Measurements from ENCODE around the gene KRR1.
A peak's percentile ranks its signal among the peaks of the same experiment; 100 is the strongest.
"Not testable (repeated sequence)": the region's sequence is repeated elsewhere in the genome, so short reads cannot be mapped to it uniquely, and the experiment has no call there.

KRR1 gene

GRCh38 chr12:75471902-75472890 is 39.2 kb downstream of the KRR1 start:
- DNase-seq, result no peak

DNA sequence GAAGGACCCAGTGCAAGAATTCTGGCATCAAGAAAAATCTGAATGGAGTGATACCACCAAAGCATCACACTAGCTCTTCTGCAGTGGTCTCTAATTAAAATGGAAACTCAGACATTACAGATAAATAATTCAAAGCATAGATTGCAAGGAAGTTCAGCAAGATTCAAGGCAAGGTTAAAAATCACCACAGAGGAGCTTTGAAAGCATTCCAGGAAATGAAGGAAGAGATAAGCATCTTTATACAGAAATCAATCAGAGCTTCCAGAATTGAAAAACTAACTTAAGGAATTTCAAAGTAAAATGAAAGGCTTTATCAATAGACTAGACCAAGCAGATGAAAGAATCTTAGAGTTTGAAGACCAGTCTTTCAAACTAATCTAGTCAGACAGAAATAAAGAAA is 51.2 kb downstream of the KRR1 start:
- no peak for DNase-seq

GRCh38 chr12:75459755-75460154 is 51.7 kb downstream of the KRR1 start:
- no peak for DNase-seq

GRCh38 chr12:75457866-75458265 is 53.5 kb downstream of the KRR1 start:
- DNase-seq, result peak in 1 of 2 experiments; percentile 4

DNA sequence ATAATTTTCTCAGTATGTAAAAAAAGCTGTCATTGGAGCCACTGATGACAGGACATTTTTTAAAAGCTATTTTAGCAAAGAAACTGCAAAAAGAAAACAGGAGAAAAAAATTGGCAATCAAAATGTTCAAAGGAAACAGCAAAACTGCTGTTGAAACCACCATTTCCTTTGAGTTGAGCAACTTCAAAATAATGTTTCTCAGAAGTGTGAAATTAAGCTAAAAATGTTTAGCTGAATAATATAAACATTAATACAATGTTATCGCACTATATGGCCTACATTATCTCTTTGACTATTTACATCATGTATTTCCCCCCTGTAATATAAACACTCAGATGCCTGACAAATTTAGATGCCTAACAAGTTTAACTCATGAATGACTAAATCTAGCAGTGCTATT is 54.2 kb downstream of the KRR1 start:
- no peak for DNase-seq

DNA sequence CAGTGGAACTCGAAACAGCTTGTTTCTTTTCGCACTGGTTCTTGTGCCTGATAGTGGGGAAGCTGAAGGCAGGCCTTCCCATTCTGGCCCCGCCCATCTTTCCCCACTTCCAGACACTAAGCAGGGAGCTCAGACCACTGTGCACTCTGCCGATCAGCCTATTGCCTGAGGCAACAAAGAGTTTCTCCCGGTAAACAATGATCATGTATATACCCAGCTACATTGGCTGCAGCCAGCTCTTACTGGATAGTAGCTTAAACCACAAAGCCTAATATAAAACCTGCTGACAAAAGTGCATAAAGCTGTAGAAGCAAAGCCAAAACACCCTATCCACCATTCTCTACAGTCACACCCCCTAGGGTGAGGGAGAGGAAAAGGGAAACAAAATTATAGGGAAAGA is 55.6 kb downstream of the KRR1 start:
- DNase-seq, result no peak

- DNase-seq, result no peak
These were observed 58.6 kb downstream of the KRR1 start for GRCh38 chr12:75452675-75453330.

DNA sequence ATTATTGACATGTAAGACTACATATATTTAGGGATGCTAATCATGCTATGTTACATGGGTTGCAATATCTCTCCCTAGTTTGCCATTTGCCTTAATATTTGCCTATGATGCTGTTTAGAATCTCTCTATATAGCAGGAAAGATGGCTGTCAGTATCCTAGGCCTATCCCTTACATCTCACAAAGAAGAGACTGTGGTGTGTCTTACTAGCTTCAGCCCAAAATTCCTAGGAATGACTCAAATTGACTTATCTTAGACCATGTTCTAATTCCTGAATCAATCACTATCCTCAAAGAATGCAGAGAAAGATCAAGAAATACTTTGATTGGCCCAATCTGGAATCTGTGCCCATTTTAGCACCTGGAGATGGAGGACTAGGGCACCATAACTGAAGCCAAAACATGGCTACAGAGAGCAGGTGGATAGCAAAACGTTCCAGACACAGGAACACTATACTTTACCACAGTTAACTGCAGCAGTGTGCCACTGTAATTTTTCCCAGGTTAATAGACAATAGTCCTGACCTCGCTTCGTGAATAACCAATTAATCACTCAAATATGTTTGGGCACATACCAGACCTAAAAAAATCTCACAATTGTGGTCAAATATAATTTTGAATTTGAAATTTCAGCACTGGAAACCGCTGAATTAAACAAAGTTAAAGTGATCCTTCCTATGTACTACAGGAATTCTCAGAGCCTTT is 63.6 kb downstream of the KRR1 start:
- no peak for DNase-seq

DNA sequence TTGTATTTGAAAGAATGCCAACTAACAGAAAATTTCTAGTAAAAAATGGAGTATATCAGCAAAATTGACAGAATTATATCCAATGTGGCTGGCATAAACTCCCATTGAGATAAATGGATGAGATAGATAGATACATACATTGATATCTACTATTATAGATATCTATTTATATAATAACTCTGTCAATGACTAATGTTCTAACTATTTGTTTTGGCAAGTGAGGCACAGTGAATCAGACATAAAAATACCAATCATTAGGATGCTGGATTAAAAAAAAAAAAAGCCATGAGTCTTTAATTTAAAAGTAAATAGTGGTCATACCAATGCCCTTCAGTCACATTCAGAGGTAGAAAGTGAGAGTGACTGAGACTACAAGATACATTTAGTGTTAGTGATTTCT is 64.6 kb downstream of the KRR1 start:
- no peak for DNase-seq

DNA sequence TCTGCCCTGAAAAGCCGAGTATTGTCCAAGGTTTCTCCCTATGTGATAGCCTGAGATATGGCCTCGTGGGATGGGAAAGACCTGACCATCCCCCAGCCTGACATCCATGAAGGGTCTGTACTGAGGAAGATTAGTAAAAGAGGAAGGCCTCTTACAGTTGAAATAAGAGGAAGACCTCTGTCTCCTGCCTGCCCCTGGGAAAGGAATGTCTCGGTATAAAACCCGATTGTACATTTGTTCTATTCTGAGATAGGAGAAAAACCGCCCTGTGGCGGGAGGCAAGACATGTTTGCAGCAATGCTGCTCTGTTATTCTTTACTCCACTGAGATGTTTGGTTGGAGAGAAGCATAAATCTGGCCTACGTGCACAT is 66.3 kb downstream of the KRR1 start:
- not testable (repeated sequence) for DNase-seq

DNA sequence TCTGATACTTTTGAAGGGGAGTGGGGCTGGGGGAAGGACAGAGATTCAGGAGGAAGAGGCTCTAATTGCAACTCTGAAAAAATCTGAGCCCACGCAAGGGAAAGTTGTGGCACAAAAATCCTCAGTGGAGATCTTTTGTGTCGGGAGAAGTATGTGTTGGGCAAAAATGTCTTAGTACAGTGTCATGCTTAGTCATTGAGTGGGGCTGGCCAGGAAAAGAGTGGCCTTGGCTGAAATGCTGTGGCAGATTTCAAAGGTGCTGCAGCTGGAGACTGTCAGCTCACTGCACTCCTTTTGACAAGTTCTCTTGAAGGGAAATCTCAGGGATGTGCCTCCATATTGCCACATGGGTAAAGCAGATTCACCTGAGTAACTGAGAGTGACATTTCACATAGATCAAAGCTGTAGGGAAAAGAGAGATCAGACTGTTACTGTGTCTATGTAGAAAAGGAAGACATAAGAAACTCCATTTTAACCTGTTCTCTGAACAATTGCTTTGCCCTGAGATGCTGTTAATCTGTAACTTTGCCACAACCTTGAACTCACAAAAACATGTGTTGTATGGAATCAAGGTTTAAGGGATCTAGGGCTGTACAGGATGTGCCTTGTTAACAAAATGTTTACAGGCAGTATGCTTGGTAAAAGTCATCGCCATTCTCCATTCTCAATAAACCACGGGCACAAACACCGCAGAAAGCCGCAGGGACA is 66.8 kb downstream of the KRR1 start:
- DNase-seq, result no peak

- no peak for DNase-seq
These were observed 67.7 kb downstream of the KRR1 start for GRCh38 chr12:75443709-75444108.

DNA sequence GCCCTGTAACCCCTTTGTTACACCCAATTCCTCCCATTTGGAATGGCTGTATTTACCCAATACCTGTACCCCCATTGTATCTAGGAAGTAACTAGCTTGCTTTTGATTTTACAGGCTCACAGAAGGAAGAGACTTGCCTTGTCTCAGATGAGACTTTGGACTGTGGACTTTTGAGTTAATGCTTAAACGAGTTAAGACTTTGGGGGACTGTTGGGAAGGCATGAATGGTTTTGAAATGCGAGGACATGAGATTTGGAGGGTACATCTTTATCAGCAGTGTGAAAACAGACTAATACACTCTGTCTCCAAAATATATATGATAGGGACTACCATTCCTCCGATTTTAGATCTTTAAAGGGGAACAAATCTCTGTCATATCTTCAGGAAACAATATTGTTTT is 69.0 kb downstream of the KRR1 start:
- not testable (repeated sequence) for DNase-seq

GRCh38 chr12:75441687-75442449 is 69.5 kb downstream of the KRR1 start:
- DNase-seq, result not testable (repeated sequence)
